ENCODE measurements around the gene PITHD1. TPM values are rescaled to one million over a fixed set of nuclear protein-coding genes. Genes with fewer than 3 reads are reported as not detected.

Gene PITHD1
- polyA plus RNA-seq, 2 of the 4 experiments (the other 2 are of a cell fraction): 25.4 to 41.0 TPM

- TF ChIP-seq RAD21 (conservative IDR thresholded peaks at IDR 0.05 in 1 of 2, IDR thresholded peaks at IDR 0.05 in 1 of 2): peak; percentile 62 to 65
- TF ChIP-seq NR3C1 (IDR thresholded peaks at IDR 0.05): no peak
- no peak for TF ChIP-seq GATA3 (IDR thresholded peaks at IDR 0.05; ENCODE audit: borderline replicate concordance)
- no peak for TF ChIP-seq TP53 (CRISPR knock-in tag; IDR thresholded peaks at IDR 0.05)
- no peak for TF ChIP-seq ZSCAN20 (CRISPR knock-in tag; IDR thresholded peaks at IDR 0.05)
These were observed 31.5 kb downstream of the PITHD1 start (continued) for GRCh38 chr1:23809751-23810171.

GRCh38 chr1:23810818-23811540 lies 32.8 kb downstream of the PITHD1 start:
- POLR2A ChIA-PET: interaction anchor here (0.8 kb wide), 1 partner anchor 15 kb away, joined by 3 read pairs; the partner anchor contains the start of gene HMGCL
- FAIRE-seq (no peak), DNase-seq (ENCODE audit: low read depth in 1 of 2, low spot score in 1 of 2) (peak in 1 of 2 experiments; percentile 41), ATAC-seq (peak; percentile 76 to 81; a peak in 5 of 6 replicates)
- 87% methylated on average over 3 of the region's 3 CpGs for WGBS (ENCODE audit: missing lambda C conversion rate)
- H3K4me2 ChIP-seq: no peak overlapping the region
- 0 out of 3 replicates have a peak, but pooled peaks cover 3% of the 10 kb centered on the region for H3K4me1 ChIP-seq
- no peak overlapping the region for H3K4me3 ChIP-seq
- no peak overlapping the region for H3K27ac ChIP-seq
- H3K9me3 ChIP-seq: no peaks in the 10 kb centered on the region
- TF ChIP-seq EHMT2 (IDR thresholded peaks at IDR 0.05; ENCODE audit: low read depth): no peak
- peak; percentile 35; the same call in 2 of the 3 replicates for TF ChIP-seq CTCF (IDR thresholded peaks at IDR 0.05)
- no peak for TF ChIP-seq SREBF2 (IDR thresholded peaks at IDR 0.05)
- TF ChIP-seq RAD21 (conservative IDR thresholded peaks at IDR 0.05 in 1 of 2, IDR thresholded peaks at IDR 0.05 in 1 of 2): peak; percentile 18 to 36; a peak in 3 of 5 replicates
- no peak for TF ChIP-seq ZSCAN20 (CRISPR knock-in tag; IDR thresholded peaks at IDR 0.05)
- TF ChIP-seq ATOH8 (CRISPR knock-in tag; IDR thresholded peaks at IDR 0.05; ENCODE audit: low read depth): no peak
- TF ChIP-seq ZFP36 (IDR thresholded peaks at IDR 0.05; ENCODE audit: borderline replicate concordance, partially characterized antibody): no peak
- CTCF ChIA-PET: interaction anchor here (0.5 to 6.6 kb wide), 13 partner anchors 10 to 260 kb away, joined by 3 to 57 read pairs (median 5); partner anchors contain the start of genes FUCA1, GALE and HMGCL

GRCh38 chr1:23814016-23814415 lies 35.8 kb downstream of the PITHD1 start:
- no peak for DNase-seq (ENCODE audit: low read depth in 1 of 2, low spot score in 1 of 2)

More at GRCh38 chr1:23814016-23814415, 35.8 kb downstream of the PITHD1 start:
- POLR2A ChIA-PET: no interaction called here
- CTCF ChIA-PET: interaction anchor here (0.5 to 1.4 kb wide), 2 partner anchors 46 to 103 kb away, joined by 3 to 4 read pairs; no protein-coding TSS in a partner anchor
- 0 out of 3 replicates have a peak, but pooled peaks cover 3% of the 10 kb centered on the region for H3K4me1 ChIP-seq
- no peak for ATAC-seq
- no peak overlapping the region for H3K4me3 ChIP-seq
- WGBS (ENCODE audit: missing lambda C conversion rate): 92% methylated on average over 4 of the region's 4 CpGs
- no peak overlapping the region for H3K27ac ChIP-seq
- FAIRE-seq: no peak
- H3K9me3 ChIP-seq: no peaks in the 10 kb centered on the region
- TF ChIP-seq CBX8 (IDR thresholded peaks at IDR 0.05): no peak
- TF ChIP-seq FOSB (CRISPR knock-in tag; IDR thresholded peaks at IDR 0.05): no peak
- TF ChIP-seq HOXB5 (CRISPR knock-in tag; IDR thresholded peaks at IDR 0.05): no peak
- TF ChIP-seq MYC (IDR thresholded peaks at IDR 0.05; ENCODE audit: borderline replicate concordance, low read length): no peak
- no peak for TF ChIP-seq CTCF (IDR thresholded peaks at IDR 0.05)
- no peak for TF ChIP-seq PBX3 (IDR thresholded peaks at IDR 0.05)
- TF ChIP-seq KDM5A (IDR thresholded peaks at IDR 0.05): no peak
- no peak for TF ChIP-seq NR3C1 (IDR thresholded peaks at IDR 0.05)
- TF ChIP-seq ZSCAN20 (CRISPR knock-in tag; IDR thresholded peaks at IDR 0.05): no peak
- TF ChIP-seq MAX (IDR thresholded peaks at IDR 0.05): no peak
- TF ChIP-seq CHD4 (IDR thresholded peaks at IDR 0.05; ENCODE audit: borderline replicate concordance): no peak
- TF ChIP-seq SREBF2 (IDR thresholded peaks at IDR 0.05): no peak
- no peak for TF ChIP-seq ESRRA (IDR thresholded peaks at IDR 0.05; ENCODE audit: borderline replicate concordance, low read length)
- no peak for TF ChIP-seq MAZ (IDR thresholded peaks at IDR 0.05; ENCODE audit: borderline replicate concordance, low read depth, low read length)
- TF ChIP-seq SMC3 (IDR thresholded peaks at IDR 0.05): no peak
- TF ChIP-seq NPAS2 (CRISPR knock-in tag; IDR thresholded peaks at IDR 0.05; ENCODE audit: borderline replicate concordance): no peak
- no peak for TF ChIP-seq ZC3H11A (IDR thresholded peaks at IDR 0.05)
- H3K4me2 ChIP-seq: no peak overlapping the region
